Measurements from ENCODE around the gene GATA3. TPM values are rescaled to one million over a fixed set of nuclear protein-coding genes. Genes with fewer than 3 reads are reported as not detected.

The GATA3 gene
- total RNA-seq, 4 donors from 2014 or later = 0.80 to 5.8 (median 1.4) TPM; not detected in 1

DNA sequence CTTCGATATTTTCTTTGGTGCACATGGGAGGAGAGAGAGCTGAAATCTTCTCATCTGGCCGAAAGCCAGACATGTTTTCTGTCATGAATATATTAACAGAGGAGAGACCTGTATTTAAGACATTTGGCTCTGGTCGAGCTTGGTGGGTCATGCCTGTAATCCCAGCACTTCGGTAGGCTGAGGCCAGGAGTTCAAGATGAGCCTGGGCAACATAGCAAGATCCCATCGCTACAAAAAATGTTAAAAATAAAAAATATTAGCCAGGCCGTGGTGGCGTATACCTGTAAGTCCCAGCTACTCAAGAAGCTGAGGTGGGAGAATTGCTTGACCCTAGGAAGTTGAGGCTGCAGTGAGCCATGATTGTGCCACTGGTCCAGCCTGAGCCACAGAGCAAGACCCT, 21.9 kb upstream of the GATA3 start:
- Histone ChIP-seq H3K27me3 (peaks cover 2 to 37% of the 10 kb centered on the region in 2 donors), H3K27ac (no peak overlapping the region), H3K4me1 (peaks cover 0 to 23% (median 12%) of the 10 kb centered on the region in 4 donors), H3K4me3 (no peak overlapping the region), H3K9me3 (no peaks in the 10 kb centered on the region), H3K36me3 (no peaks in the 10 kb centered on the region)
- no peak for DNase-seq
- no peak for TF ChIP-seq POLR2A (IDR thresholded peaks at IDR 0.05)
- TF ChIP-seq, protein P1, sequence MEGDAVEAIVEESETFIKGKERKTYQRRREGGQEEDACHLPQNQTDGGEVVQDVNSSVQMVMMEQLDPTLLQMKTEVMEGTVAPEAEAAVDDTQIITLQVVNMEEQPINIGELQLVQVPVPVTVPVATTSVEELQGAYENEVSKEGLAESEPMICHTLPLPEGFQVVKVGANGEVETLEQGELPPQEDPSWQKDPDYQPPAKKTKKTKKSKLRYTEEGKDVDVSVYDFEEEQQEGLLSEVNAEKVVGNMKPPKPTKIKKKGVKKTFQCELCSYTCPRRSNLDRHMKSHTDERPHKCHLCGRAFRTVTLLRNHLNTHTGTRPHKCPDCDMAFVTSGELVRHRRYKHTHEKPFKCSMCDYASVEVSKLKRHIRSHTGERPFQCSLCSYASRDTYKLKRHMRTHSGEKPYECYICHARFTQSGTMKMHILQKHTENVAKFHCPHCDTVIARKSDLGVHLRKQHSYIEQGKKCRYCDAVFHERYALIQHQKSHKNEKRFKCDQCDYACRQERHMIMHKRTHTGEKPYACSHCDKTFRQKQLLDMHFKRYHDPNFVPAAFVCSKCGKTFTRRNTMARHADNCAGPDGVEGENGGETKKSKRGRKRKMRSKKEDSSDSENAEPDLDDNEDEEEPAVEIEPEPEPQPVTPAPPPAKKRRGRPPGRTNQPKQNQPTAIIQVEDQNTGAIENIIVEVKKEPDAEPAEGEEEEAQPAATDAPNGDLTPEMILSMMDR (IDR thresholded peaks at IDR 0.05) = no peak

DNA sequence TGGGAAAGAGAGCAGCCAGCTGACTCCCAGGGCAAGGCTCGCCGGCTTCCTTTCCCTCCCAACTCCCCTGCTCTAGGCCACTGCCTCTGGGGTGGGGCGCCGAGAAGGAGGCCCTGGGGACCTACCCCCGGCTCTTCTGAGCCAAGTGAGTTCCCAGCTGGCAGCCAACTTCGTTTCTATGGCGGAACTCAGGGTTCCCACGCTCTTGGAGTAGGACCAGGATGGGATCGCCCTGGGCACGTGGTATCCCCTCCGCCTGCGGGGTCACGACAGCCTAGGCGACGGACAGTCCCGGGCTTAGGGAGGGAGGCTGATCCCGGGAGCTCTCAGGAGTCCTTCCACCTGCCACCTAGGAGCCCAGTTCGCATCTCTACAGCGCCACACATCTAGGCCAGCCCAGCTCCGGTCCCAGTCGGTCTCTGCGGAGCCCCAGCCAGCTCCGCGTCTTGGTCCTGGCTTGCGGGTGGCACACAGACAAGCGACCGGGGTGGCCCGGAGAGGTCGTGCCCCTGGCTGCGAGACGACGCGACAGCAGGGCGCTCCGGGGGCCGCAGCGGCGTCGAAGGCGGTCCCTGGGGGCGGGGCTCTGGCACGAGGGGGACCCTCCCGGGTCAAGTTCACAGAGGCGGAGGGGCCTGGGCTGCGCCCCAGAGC, 20.5 kb upstream of the GATA3 start:
- peak in 1 of 3 donors; percentile 48 for DNase-seq
- no peak overlapping the region for H3K27ac ChIP-seq
- H3K9me3 ChIP-seq = no peaks in the 10 kb centered on the region
- H3K4me1 ChIP-seq = peaks cover 0 to 23% (median 12%) of the 10 kb centered on the region in 4 donors
- peak overlapping the region in 1 of 4 donors; percentile 34 for H3K4me3 ChIP-seq
- H3K27me3 ChIP-seq = peaks cover 2 to 47% of the 10 kb centered on the region in 2 donors
- TF ChIP-seq, protein P1 (IDR thresholded peaks at IDR 0.05) = no peak
- TF ChIP-seq POLR2A (IDR thresholded peaks at IDR 0.05) = no peak
- no peaks in the 10 kb centered on the region for H3K36me3 ChIP-seq

DNA sequence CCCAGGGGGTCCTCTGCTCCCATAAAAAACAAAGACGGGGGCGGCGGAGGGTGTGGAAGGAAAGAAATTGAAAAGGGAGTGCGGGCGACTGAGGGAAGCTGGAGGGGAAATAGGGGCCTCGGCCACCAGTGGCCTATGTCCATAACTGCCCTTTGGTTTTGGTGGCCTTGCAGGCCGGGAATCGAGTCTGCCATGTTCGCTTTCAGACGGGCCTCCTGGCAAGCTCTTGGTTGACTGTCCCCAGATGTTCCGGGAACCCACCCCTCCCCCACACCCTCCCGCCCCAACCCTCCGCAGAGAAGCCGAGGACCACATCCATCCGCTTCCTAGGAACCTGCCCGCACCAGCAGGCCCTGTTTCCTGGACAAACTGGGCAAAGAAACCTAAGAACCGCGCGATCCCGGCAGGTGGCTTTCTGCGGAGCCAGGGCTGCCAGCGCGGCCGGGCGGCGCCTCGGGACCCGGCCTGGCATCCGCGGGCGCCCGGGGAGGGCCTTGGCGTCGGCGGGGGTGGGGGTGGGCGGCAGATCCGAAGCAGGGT, 20.0 kb upstream of the GATA3 start:
- Histone ChIP-seq H3K27me3 (peaks cover 2 to 51% of the 10 kb centered on the region in 2 donors), H3K36me3 (no peaks in the 10 kb centered on the region), H3K4me1 (peaks cover 0 to 23% (median 12%) of the 10 kb centered on the region in 4 donors), H3K27ac (no peak overlapping the region), H3K4me3 (peak overlapping the region in 2 of 4 donors; percentile 20 to 34), H3K9me3 (no peaks in the 10 kb centered on the region)
- TF ChIP-seq, protein P1 (IDR thresholded peaks at IDR 0.05) = no peak
- no peak for TF ChIP-seq POLR2A (IDR thresholded peaks at IDR 0.05)
- DNase-seq = no peak

GRCh38 chr10:8035006-8035640, 19.4 kb upstream of the GATA3 start:
- Histone ChIP-seq H3K9me3 (no peaks in the 10 kb centered on the region), H3K4me3 (peak overlapping the region in 2 of 4 donors; percentile 20 to 34), H3K36me3 (no peaks in the 10 kb centered on the region), H3K27ac (no peak overlapping the region), H3K4me1 (peaks cover 0 to 23% (median 12%) of the 10 kb centered on the region in 4 donors), H3K27me3 (peaks cover 2 to 57% of the 10 kb centered on the region in 2 donors)
- TF ChIP-seq, protein P1 (IDR thresholded peaks at IDR 0.05) = no peak
- TF ChIP-seq POLR2A (IDR thresholded peaks at IDR 0.05) = no peak
- no peak for DNase-seq

DNA sequence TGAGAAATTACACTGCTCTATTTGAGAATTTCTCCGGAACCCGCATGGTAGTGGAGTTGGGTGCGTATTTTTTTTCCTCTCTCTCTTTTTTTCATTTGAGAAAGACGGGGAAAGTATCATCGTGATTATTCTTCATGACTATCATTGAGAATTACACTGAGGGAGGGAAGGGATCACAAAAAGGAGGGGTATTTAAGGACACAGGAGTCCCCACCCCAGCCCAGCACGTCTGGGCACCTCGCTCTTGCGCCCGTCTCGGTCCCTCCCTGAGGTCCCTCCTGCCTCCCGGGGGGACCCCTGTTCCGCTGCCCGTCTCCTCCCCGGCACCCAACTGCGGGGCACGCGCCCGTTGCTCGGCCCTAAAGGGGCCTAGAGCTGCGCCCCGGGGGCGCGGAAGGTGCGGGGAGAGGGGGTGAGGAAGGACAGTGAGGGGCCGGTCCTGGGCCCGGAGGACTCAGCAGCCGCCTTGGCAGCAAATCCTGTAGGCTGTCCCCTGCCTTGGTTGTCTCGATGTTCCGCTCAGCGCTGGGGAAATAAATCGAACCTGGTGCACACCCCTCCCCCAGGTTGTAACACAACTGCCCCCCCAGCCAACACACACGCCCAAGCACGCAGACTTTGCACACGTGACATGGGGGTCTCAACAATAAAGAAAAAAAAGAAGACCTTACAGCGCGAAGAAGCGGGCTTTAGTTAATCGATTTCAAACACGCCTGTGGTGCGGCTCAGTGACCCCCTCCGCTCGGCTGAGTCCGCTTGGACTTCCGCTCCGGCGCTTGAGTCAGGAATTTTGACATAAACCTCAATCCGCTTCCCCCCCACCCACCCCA, 18.6 kb upstream of the GATA3 start:
- Histone ChIP-seq H3K36me3 (no peaks in the 10 kb centered on the region), H3K27me3 (peaks cover 2 to 64% of the 10 kb centered on the region in 2 donors), H3K4me3 (no peak overlapping the region), H3K9me3 (no peaks in the 10 kb centered on the region), H3K4me1 (peaks cover 0 to 23% (median 12%) of the 10 kb centered on the region in 4 donors), H3K27ac (no peak overlapping the region)
- no peak for DNase-seq
- TF ChIP-seq, protein P1 (IDR thresholded peaks at IDR 0.05) = no peak
- no peak for TF ChIP-seq POLR2A (IDR thresholded peaks at IDR 0.05)
